Measurements from ENCODE around the gene CDC42BPB. TPM values are rescaled to one million over a fixed set of nuclear protein-coding genes. Genes with fewer than 3 reads are reported as not detected.

The CDC42BPB gene
- total RNA-seq, 1 experiment from 2014 or later: 96.9 TPM

DNA sequence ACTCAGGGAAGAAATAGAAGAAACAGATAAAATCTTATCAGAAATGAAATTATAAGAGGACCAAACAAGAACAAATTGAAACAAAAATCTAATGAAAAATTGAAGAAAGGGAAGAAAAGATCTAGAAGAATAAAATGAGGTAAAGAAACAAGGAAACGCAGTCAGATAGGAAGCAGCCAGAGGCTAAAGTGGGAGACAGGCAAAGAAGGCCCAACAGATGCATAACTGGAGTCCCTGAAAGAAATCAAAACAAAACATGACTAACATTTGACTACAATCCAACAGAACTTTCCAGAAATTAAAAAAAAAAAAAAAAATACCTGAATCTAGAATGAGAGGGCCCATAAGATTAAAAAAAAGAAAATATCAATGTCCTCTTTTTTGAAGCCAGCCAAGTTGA, 69.3 kb downstream of the CDC42BPB start (continued):
- TF ChIP-seq, protein P1, sequence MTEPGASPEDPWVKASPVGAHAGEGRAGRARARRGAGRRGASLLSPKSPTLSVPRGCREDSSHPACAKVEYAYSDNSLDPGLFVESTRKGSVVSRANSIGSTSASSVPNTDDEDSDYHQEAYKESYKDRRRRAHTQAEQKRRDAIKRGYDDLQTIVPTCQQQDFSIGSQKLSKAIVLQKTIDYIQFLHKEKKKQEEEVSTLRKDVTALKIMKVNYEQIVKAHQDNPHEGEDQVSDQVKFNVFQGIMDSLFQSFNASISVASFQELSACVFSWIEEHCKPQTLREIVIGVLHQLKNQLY (CRISPR knock-in tag; IDR thresholded peaks at IDR 0.05): no peak
- TF ChIP-seq ATF1 (CRISPR knock-in tag; IDR thresholded peaks at IDR 0.05): no peak

DNA sequence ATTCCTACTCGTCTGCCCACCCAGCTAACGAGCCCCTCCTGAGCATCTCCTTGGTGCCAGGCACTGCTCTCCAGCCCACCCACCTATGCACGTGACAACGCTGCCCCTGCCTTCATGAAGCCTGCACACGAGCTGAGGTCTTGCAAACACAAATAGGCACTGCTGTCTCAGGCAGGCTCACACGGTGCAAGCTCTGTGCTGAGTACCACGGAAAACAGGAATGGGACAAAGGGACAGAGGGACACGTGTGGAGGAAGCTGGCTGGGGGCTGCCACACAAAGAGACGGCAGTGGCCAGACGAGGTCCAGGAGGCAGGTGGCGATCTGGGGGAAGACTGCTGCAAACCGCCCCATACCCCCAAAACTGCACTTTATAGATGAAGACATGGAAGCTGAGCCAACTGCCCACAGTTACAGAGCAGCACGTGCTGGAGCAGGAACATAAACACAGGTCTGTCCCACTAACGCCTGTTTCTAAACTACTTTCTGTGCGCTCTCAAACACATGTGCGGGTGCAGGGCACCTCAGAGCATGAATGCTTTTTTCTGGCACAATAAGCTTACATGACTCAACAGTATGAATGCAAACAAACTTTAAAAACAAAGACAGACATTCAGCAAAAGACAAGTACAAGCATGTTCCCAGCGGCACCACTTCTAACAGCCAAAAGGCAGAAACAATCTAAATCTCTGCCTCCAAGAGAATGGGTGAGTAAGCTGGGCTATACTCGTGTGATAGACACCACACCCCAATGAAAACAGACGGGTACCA, 70.4 kb downstream of the CDC42BPB start:
- ATAC-seq (no peak), DNase-seq (ENCODE audit: low spot score) (no peak)
- Mint-ChIP-seq H3K36me3 (peaks cover 72% of the 10 kb centered on the region), H3K4me1 (0 out of 2 replicates have a peak, but pooled peaks cover 4% of the 10 kb centered on the region), H3K9me3 (peaks cover 20% of the 10 kb centered on the region), H3K27ac (peak overlapping the region; percentile 58), H3K4me3 (no peak overlapping the region), H3K27me3 (ENCODE audit: low read depth) (no peaks in the 10 kb centered on the region)
- POLR2A ChIA-PET: no interaction called here
- no peak for TF ChIP-seq NR3C1 (CRISPR knock-in tag; conservative IDR thresholded peaks at IDR 0.05; ENCODE audit: low read depth)
- TF ChIP-seq ELF4 (CRISPR knock-in tag; IDR thresholded peaks at IDR 0.05; ENCODE audit: low read depth): no peak
- TF ChIP-seq, protein P2, sequence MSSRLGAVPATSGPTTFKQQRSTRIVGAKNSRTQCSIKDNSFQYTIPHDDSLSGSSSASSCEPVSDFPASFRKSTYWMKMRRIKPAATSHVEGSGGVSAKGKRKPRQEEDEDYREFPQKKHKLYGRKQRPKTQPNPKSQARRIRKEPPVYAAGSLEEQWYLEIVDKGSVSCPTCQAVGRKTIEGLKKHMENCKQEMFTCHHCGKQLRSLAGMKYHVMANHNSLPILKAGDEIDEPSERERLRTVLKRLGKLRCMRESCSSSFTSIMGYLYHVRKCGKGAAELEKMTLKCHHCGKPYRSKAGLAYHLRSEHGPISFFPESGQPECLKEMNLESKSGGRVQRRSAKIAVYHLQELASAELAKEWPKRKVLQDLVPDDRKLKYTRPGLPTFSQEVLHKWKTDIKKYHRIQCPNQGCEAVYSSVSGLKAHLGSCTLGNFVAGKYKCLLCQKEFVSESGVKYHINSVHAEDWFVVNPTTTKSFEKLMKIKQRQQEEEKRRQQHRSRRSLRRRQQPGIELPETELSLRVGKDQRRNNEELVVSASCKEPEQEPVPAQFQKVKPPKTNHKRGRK (CRISPR knock-in tag; IDR thresholded peaks at IDR 0.05; ENCODE audit: borderline replicate concordance): no peak
- TF ChIP-seq ATF2 (CRISPR knock-in tag; IDR thresholded peaks at IDR 0.05; ENCODE audit: borderline replicate concordance, low read depth): no peak
- TF ChIP-seq CREM (CRISPR knock-in tag; IDR thresholded peaks at IDR 0.05): no peak
- no peak for TF ChIP-seq PRDM15 (CRISPR knock-in tag; IDR thresholded peaks at IDR 0.05)
- TF ChIP-seq, protein P1 (CRISPR knock-in tag; IDR thresholded peaks at IDR 0.05): no peak
- no peak for TF ChIP-seq TEAD1 (CRISPR knock-in tag; IDR thresholded peaks at IDR 0.05)
- no peak for TF ChIP-seq NFATC4 (CRISPR knock-in tag; IDR thresholded peaks at IDR 0.05)
- no peak for TF ChIP-seq SMAD4 (CRISPR knock-in tag; IDR thresholded peaks at IDR 0.05)
- CTCF ChIA-PET: no interaction called here

DNA sequence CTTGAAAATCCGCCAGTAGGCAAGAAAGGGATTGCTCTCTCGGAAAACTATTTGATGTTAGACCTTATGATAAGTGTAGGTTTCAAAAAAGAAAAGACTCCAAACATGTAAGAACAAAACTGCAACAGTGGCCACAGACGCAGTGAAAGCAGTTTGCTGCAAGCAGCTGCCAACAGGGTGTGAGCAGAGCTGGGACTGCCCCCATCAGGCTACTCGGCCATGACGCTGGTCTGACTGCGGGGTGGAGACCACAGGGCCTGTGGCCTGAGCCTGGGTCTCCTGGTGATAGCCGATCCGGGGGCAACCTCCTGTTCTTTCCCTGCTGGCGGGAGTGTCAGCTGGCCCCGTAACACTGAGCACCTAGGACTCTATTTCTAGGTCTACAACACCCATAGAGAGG, 71.7 kb downstream of the CDC42BPB start:
- Mint-ChIP-seq H3K27ac (peak overlapping the region; percentile 43; the same call in 1 of the 2 replicates), H3K4me3 (no peak overlapping the region), H3K4me1 (0 out of 2 replicates have a peak, but pooled peaks cover 4% of the 10 kb centered on the region), H3K27me3 (ENCODE audit: low read depth) (no peaks in the 10 kb centered on the region), H3K36me3 (peaks cover 74% of the 10 kb centered on the region), H3K9me3 (peaks cover 20% of the 10 kb centered on the region)
- peak; percentile 46; the same call in 1 of the 2 replicates for ATAC-seq
- DNase-seq (ENCODE audit: low spot score): no peak
- TF ChIP-seq, protein P3, sequence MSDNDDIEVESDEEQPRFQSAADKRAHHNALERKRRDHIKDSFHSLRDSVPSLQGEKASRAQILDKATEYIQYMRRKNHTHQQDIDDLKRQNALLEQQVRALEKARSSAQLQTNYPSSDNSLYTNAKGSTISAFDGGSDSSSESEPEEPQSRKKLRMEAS (CRISPR knock-in tag; IDR thresholded peaks at IDR 0.05): no peak
- TF ChIP-seq SMAD3 (CRISPR knock-in tag; IDR thresholded peaks at IDR 0.05; ENCODE audit: borderline replicate concordance) (no peak), MXD4 (CRISPR knock-in tag; IDR thresholded peaks at IDR 0.05; ENCODE audit: borderline replicate concordance) (no peak), KAT7 (CRISPR knock-in tag; IDR thresholded peaks at IDR 0.05; ENCODE audit: borderline replicate concordance) (no peak), USF2 (CRISPR knock-in tag; IDR thresholded peaks at IDR 0.05) (no peak)
- TF ChIP-seq, protein P4, sequence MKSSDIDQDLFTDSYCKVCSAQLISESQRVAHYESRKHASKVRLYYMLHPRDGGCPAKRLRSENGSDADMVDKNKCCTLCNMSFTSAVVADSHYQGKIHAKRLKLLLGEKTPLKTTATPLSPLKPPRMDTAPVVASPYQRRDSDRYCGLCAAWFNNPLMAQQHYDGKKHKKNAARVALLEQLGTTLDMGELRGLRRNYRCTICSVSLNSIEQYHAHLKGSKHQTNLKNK (CRISPR knock-in tag; IDR thresholded peaks at IDR 0.05): no peak
- TF ChIP-seq, protein P5, sequence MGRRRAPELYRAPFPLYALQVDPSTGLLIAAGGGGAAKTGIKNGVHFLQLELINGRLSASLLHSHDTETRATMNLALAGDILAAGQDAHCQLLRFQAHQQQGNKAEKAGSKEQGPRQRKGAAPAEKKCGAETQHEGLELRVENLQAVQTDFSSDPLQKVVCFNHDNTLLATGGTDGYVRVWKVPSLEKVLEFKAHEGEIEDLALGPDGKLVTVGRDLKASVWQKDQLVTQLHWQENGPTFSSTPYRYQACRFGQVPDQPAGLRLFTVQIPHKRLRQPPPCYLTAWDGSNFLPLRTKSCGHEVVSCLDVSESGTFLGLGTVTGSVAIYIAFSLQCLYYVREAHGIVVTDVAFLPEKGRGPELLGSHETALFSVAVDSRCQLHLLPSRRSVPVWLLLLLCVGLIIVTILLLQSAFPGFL (CRISPR knock-in tag; IDR thresholded peaks at IDR 0.05; ENCODE audit: borderline replicate concordance): no peak
- CTCF ChIA-PET: no interaction called here
- POLR2A ChIA-PET: no interaction called here

All from WTC11 (cell line).